Kasumi-1 (cell line): ENCODE results near the gene TMEM131.
"Not testable (repeated sequence)": the region's sequence is repeated elsewhere in the genome, so short reads cannot be mapped to it uniquely, and the experiment has no call there.

Experiments used
- DNase-seq, 2 experiments: peaks; one replicate each; lab custom pipeline; 2025; lab: John Stamatoyannopoulos, UW

TMEM131 gene

DNA sequence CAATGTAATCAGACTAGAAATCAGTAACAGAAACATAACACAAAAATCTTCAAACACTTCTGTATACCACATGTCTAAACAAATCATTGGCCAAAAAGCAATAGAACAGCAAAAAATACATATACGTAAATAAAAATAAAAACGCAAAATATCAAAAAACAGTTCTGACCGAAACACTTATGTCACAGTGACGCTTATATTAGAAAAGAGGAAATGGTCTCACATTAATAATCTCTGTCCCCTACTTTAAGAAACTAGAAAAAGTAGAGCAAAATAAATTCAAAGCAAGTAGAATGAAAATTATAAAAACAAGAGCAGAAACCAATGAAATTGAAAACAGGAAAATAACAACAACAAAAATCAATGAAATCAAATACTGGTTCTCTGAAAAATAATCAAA lies 41.9 kb downstream of the TMEM131 start:
- no peak for DNase-seq

DNA sequence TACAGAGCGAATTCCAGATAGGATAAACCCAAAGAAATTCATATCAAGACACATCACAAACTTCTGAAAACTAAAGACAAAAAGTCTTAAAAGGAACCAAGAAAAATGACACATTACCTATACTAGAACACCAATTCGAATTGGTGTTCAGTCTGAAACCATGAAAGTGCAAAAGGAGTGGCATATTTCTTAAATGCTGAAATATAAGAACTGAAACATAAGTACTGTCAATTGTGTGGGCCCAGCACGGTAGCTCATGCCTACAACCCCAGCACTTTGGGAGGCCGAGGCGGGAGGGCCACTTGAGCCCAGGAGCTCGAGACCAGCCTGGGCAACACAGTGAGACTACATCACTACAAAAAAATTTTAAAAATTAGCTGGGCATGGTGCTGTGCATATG lies 43.4 kb downstream of the TMEM131 start:
- no peak for DNase-seq

DNA sequence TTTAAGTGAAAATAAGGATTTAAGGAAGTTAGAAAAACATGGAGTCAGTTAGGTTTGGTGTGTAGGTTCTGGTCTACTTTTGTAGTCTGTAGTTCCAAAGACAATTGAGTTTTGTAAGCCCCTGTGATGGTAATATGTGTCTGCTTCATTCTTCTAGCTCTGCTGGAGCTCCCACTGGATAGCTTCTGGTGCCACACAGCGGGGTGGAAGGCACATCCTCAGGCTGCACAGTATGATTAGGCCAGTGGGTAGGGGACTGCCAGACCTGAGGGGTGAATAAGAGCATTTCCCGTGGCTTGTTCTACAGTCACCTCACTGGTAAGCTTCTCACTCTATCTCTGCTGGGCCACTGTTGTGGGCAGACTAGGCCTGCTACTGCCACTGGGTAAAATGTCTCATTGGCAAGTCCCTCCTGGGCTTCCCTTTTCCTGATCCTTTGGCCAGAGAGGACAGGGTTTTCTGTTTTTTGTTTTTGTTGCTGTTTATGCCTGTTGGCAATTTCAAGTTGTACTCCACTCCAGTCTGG lies 44.5 kb downstream of the TMEM131 start:
- DNase-seq = no peak

DNA sequence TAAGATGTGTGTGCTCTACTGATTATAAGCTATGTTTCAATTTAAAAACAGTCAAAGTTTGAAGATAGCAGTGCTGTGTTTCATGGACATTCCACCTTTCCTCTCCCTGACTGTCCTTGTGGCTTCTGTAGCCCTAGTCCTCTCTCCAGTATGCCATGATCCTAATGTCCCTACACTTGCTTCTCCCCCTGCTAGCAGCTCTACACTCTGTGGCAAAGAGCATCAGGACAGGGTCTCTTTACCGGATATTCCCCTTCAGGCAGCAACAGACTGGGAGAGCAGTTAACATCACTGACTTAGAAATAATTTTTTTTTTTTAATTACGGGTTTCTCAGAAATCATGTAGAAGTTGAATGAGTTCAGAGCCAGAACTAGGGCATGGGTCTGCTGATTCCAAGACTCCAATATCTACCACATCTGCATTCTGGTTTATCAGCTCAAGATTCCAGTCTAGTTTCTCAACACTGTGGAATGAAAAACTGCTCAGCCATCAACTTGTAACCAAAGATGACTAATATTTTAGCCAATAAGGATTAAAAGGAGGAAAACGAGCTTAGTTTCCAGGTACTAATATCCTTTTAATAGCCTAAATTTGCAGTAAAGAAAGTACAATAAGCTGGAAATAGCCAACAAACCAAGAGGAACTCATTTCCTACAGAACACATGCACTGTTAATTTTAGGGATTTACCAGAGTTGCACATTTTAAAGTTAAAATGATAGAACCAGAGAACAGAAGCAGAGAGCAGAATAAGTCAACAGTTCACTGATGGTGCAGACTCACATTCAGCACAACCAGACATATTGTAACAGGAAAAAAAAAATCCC lies 45.2 kb downstream of the TMEM131 start:
- DNase-seq = no peak

DNA sequence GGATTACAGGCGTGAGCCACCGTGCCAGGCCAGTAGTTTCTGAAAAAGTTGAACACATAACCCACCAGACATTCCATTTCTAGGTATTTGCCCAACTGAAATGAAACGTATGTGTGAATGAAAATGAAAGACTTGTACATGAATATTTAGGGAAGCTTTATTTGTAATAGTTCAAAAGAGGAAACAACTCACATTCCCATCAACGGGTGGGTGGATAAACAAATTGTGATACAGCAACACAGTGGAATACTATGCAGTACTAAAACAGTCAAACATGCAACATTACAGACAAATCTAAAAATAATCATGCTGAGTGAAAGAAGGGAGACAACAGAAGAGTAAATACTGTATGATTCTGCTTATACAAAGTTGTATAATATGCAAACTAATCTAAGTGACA lies 46.8 kb downstream of the TMEM131 start:
- DNase-seq = no peak

DNA sequence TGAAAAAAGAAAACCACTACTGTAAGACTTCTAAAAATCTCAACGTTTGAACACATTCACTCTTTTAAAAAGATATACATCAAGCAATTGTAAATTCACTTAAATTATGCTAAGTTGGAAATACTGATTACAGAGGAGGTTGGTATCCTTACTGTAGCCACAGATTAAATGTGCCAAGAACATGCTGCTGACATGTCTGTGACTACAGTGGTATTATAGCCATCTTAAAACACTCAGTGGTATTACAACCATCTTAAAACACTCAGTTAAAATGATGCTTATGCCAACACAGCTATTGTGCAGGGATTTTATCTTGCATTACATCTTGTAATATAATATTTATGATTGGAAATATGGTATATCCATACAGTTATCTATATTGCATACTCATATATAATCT lies 50.0 kb downstream of the TMEM131 start:
- no peak for DNase-seq

DNA sequence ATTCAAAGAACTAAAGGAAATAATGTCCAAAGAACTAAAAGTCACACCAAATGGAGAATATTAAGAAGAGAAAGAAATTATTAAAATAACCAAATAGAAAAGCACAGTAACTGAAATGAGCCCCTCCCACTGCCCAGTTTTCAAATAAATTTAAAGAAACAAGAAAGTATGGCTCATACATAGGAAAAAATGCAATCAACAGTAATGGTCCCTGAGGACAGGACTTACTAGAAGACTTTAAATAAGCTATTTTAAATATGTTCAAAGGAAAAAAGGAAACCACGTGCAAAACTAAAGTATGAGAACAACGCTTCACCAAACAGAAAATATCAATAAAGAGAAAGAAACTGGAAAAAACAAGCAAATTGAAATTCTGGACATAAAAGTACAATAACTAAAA lies 58.9 kb downstream of the TMEM131 start:
- DNase-seq = no peak

DNA sequence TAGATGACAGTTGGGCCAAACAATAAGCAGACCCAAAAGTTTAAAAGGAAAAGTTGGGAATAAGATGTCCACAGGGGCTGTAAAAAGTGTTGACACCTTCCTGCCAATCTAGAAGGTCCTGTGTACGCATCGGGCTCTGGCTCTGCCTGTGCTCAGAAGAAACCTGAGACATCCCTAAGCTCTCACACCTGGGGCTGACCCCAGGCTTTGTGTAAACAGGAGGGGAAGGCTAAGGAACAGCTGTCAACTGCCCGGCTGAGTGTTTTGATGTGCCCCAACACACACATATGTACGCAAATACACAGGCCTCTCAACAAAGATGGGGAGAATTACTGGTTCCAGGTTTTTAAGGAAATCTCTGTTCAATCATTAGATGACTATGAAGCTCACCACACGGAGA lies 59.5 kb downstream of the TMEM131 start:
- no peak for DNase-seq

DNA sequence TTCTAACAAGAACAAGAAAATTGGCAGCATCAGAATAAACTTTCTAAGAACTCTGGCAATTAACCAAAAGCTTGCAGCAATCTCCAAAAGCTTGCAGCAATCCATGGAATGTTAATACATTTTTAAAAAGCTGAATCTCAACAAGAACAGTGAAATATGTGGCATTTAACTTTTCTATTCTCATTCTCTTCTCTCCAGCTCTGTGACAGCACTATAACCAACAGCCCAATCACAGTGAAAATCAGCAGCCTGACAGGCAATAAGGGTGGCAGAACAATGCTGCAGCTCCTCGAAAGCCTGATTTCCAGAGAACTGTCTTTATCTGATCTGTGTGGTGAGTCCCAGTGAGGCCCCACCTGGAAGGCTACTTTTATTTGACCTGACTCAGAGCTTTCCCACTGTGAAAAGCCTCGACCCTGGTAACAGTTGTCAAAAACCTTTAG lies 60.0 kb downstream of the TMEM131 start:
- DNase-seq = no peak

DNA sequence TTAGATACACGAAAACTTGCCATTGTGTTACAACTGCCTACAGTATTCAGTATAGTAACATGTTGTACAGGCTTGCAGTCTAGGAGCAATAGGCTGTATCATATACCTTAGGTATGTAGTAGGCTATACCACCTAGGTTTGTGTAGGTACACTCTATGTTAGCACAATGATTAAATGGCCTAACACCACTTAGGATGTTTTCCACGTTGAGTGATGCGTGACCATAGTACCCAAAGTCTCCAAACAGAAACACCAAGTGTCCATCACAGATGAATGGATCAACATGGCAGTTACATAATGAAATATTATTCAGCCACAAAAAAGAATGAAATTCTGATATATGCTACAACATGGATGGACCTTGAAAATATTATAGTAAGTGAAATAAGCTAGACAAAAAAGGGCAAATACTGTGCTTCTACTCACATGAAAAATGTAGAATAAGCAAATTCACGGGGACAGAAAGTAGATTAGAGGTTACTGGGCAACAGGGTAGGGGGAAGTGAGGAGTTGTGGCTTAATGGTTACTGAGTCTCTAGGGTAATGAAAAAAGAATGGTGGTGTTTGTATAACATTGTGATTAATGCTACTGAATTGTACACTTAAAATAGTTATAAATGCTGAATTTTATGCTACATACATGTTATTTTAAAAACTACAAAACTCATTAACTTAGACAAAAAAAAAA lies 62.6 kb downstream of the TMEM131 start:
- no peak for DNase-seq

DNA sequence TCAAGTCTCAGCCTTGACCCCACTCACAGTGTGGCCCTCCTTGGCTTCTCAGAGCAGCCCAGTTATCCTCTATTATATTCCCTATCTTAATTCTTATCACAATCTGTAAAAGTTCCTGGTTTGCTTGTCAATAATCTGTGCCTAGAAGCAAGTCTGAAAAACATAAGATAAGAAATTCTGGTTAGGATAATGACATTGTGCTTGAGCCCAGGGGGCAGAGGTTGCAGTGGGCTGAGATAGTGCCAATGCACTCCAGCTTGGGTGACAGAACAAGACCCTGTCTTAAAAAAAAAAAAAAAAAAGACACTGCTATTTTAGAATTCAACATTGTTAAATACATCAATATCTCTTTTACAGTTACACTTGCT lies 63.9 kb downstream of the TMEM131 start:
- no peak for DNase-seq

DNA sequence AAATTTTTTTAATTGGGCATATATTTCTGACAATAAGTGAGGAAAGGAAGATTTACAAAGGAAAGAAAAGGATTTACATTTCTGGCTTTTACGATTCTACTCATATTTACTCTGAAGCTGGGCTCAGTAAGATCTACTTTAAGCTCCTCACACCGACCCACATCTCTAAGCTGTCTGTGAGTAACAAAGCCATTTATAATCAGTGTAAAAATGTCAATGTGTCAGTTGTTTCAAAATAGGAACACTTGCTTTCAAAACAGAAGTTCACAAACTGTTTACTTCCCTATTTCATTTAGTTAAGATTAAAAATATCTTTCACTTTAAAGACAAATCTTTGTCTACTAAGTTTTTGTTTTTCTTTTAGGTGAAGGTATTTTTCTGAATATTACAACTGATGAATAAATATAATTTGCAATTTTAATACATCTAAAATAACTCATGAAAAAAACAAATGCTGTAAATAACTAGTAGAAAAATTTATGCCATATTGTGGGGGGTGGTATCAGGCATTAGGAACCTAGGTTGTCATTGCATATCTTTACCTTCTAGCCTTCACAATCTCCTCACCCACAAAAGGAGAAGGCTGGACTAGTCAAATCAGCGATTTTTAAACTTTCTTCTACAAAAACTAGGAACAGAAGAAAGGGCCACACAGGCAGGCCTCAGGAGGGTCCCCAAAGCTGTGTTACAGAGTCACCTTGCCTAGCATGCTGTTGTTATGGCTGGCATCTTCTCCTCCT lies 64.5 kb downstream of the TMEM131 start:
- DNase-seq = peak in 1 of 2 experiments; percentile 29

DNA sequence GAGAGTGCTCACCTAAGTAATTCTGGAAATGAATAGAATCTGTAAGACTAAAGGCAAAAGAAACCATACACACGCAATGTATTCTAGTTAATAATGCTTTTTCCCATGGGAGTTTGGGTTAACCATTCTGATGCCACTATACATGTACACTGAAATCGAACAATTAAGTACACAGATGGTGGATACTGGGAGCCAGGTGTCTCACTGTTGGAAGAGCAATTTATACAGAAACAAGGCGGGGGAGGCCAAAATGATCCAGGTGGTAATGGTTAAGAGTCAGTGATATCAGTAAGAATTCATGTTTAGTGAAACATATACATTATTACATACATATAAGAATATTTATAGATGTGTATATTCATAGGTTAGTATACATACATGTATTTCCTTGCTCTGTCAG lies 67.2 kb downstream of the TMEM131 start:
- no peak for DNase-seq

DNA sequence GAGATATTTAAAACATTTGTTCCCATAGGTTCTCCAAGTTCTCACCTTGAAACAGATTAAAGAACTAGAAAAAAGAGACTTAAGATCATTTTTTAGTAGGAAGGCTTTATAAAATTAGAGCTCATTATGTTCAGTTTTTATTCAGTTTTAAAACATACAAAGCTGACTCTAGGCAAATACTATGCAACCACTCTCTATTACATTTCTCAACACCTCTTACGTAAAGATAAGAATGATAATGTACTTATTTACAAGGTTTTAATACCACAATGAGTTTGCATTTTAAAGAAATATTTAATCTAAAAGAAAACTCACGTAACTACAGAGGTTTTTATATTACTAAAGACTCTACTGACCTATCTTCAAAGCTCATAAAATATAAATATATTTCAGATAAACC lies 68.8 kb downstream of the TMEM131 start:
- no peak for DNase-seq

DNA sequence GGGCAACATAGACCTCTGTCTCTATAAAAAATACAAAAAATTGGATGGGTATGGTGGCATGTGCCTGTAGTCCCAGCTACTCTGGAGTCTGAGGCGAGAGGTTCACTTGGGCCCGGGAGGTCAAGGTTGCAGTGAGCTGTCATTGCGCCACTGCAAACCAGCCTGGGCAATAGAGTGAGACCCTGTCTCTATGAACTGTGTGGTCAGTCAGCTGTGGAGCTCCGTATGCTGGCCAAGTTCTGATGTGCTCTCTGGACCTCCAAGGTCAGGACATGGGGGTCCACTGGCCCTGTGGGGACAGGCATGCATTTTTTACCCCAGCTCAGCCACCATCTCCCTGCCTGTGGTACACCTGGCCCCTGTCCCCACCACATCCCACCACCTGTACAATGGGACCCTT lies 71.6 kb downstream of the TMEM131 start:
- DNase-seq = no peak

DNA sequence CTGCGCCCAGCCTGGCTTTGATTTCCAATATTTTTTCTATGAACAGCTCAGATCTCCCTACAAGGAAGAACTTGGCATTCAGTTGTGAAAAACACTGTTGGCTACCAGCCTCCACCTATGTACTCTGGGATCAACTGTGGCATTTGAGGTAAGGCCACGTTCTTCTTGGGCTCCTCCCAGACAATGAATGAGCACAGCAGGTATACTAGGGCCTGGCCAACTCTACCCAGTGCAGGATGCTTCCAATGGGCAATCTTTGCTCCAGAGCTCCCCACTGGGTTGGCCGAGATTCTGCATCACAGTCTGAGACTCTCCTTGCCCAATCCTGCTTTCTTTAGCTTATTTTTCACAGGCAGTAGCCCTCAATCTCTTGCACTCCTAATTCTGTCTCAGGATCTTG lies 75.9 kb downstream of the TMEM131 start:
- DNase-seq = no peak

DNA sequence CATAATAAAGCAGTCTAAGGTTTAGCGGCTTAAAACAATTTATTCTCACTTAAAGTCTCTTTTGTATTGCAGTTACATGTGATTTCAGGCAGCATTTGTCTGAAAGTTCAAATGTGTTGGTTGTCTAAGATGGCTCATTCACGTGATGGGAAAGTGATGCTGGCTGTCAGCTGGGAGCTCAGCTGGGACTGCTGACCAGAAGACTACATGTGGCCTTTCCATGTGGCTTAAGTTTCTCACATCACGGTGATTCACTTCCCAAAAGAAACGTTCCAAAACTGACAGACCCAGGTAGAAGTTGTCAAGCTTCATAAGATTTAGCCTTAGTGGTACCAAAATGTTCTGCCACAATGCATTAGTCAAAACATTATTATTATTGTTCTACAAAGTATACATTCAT lies 76.9 kb downstream of the TMEM131 start:
- DNase-seq = no peak

DNA sequence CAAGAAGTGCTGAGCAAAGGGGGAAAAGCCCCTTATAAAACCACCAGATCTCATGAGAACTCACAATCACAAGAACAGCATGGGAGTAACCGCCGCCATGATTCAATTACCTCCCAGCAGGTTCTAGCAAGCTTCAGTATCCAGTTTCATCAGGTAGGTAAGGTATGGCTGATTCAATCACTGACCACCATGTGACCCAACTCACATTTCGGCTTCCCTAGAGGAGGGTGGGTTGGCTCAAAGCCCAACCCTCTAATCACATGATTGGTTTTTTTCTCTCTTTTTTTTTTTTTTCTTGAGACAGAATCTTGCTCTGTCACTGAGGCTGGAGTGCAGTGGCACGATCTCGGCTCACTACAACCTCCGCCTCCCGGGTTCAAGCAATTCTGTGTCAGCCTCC lies 78.1 kb downstream of the TMEM131 start:
- not testable (repeated sequence) for DNase-seq

DNA sequence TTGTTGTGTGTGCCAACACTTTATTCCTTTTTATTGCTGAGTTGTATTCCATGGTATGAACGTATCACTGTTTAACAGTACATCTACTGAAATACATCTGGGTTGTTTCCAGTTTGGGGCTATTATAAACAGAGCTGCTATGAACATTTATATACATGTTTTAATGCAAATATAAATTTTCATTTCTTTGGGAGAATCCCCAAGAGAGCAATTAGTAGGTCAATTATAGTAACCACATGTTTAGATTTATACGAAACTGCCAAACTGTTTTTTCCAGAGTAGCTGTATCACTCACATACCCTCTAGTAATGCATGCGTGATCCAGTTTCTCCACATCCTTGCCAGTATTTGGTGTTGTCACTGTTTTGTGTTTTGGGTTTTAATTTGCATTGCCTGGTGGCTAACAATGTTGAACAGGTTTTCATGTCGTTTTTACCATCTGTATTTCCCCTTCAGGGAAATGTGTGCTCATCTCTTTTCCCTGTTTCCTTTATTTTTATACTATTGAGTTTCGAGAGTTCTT lies 81.0 kb downstream of the TMEM131 start:
- DNase-seq = no peak

DNA sequence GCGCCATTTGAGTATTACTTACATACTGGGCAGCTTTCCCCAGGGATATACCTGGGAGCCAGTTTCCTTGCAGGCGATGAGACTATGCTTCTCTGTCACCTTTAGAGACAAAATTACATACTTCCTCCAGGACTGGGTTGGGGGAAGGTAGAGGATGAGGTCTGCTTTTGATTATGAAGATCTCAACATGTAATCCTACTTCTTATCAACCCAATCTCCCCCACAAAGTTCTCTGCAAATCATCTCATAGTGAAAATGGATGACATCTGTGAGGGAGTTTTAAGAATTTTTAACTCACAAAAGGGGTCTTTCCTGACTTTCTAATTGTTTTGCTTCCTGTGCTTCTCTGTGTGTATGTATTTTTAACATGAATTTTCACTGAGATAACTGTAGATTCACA lies 81.9 kb downstream of the TMEM131 start:
- DNase-seq = no peak

DNA sequence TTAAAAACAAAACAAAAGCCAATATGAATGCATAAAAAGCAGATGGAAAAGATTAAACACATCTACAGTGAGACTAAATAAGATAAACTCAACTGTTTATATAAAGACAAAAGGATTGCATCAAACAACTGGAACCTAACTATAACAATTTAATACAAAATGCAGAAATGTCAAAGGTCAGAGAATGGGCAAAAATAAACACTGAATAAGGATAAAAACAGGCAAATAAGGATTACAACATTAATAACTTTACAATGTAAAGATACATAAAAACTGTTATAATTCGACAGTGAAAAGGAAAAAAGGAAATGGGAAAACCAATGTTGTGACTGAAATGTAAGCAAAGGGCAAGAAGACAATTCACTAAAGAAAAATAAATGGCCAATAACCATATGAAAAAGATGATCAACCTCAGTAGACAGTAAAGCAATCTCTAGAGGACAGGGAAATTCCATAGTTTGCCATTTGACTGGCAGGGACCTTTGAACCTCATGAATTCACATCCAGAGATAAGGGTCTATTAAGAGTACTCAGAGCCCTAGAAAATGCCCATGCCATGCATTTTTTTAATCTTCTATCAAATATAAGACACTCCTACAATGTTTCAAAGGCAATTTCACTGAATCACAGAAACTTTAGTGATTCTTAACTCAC lies 83.7 kb downstream of the TMEM131 start:
- no peak for DNase-seq
